ENCODE data around the gene KIF17. TPM values are rescaled to one million over a fixed set of nuclear protein-coding genes. Genes with fewer than 3 reads are reported as not detected.

The KIF17 gene
- total RNA-seq, 1 donor from 2014 or later, result 3.3 TPM

DNA sequence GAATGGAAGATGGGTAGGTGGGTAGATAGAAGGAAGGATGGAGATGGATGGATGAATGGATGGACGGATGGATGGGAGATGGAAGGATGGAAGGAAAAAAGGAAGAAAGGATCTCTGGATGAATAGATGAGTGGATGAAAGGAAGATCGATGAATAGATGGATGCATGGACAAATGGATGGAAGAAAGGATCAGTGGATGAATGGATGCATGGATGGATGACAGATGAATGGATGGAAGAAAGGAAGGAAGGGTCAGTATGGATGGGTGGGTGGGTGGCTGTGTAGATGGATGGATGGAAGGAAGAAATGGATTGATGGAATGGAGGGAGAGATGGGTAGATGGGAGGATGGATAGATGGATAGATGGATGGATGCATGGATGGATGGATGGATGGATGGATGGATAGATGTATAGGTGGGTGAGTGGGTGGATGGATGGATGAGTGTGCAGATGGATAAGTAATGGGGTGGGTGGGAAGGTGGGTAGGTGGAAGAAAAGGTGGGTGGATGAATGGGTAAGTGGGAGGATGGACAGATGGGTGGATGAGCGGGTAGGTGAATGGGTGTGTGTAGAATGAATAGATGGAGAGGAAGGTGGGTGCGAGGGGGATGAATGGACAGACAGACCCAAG is 14.6 kb downstream of the KIF17 start:
- TF ChIP-seq, protein P1, sequence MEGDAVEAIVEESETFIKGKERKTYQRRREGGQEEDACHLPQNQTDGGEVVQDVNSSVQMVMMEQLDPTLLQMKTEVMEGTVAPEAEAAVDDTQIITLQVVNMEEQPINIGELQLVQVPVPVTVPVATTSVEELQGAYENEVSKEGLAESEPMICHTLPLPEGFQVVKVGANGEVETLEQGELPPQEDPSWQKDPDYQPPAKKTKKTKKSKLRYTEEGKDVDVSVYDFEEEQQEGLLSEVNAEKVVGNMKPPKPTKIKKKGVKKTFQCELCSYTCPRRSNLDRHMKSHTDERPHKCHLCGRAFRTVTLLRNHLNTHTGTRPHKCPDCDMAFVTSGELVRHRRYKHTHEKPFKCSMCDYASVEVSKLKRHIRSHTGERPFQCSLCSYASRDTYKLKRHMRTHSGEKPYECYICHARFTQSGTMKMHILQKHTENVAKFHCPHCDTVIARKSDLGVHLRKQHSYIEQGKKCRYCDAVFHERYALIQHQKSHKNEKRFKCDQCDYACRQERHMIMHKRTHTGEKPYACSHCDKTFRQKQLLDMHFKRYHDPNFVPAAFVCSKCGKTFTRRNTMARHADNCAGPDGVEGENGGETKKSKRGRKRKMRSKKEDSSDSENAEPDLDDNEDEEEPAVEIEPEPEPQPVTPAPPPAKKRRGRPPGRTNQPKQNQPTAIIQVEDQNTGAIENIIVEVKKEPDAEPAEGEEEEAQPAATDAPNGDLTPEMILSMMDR (conservative IDR thresholded peaks at IDR 0.05; ENCODE audit: low read depth, low read length), result no peak

DNA sequence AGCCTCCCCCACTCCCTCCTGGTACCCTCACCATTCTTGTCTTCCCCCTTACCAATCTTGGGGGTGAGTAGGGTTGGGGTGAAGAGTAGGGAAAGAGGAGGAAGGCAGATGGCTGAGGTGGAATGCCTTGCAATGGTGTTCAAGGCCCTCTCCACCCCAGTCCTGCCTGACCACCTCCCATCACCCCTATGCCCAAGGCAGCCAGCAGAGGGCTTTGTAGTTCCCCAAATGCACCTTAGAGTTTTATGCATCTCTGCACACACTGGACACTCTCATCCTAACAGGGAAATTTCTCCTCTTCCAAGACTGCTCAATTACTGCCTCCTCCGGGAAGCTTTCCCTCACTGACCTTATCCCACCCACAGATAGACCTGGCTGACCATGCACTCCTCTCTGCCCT is 15.4 kb downstream of the KIF17 start:
- no peak for DNase-seq (ENCODE audit: low read depth)
- TF ChIP-seq, protein P1 (conservative IDR thresholded peaks at IDR 0.05; ENCODE audit: low read depth, low read length), result peak; percentile 54
- no peak overlapping the region for H3K4me3 ChIP-seq (ENCODE audit: low read depth, low read length)

More for the DNA sequence above, 14.6 kb downstream of the KIF17 start:
- no peak for DNase-seq (ENCODE audit: low read depth)
- H3K4me3 ChIP-seq (ENCODE audit: low read depth, low read length), result no peak overlapping the region

DNA sequence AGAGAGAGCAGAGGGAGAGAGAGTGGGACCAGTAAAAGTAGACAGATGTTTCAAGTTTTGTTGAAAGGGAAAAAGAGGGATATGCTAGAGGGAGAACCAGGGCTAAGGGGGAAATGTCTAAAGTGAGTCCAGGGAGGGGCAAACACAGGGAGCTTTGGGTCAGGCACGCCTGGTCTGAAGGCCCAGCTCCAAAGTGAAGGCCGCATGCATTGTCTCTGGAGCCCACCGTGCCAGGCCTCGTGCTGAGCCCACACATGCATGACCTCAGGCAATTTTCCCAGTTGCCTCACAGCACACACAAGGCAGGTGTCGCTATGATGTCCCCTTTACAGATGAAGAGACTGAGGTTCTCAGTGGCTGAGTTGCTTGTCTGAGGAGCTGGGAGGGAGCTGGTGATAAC is 16.0 kb downstream of the KIF17 start:
- no peak overlapping the region for H3K4me3 ChIP-seq (ENCODE audit: low read depth, low read length)
- TF ChIP-seq, protein P1 (conservative IDR thresholded peaks at IDR 0.05; ENCODE audit: low read depth, low read length), result no peak
- no peak for DNase-seq (ENCODE audit: low read depth)

DNA sequence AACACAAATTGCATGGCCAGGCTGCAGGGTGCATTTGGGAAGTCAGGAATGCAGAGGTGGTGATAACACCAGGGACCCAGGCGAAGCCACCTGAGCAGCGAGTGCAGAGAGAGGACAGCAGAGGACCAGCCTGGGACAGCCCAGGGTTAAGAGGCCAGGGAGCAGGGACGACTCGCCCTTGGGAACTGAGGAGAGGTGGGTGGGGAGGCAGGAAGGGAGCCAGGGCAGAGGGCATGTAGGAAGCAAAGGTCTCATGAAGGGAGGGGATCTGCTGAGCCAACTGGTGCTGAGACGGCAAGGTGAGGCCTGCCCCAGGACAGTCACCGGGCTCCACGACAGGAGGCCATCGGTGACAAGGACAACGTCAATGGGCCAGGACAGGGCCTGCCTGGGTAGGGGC is 16.4 kb downstream of the KIF17 start:
- TF ChIP-seq, protein P1 (conservative IDR thresholded peaks at IDR 0.05; ENCODE audit: low read depth, low read length), result no peak

DNA sequence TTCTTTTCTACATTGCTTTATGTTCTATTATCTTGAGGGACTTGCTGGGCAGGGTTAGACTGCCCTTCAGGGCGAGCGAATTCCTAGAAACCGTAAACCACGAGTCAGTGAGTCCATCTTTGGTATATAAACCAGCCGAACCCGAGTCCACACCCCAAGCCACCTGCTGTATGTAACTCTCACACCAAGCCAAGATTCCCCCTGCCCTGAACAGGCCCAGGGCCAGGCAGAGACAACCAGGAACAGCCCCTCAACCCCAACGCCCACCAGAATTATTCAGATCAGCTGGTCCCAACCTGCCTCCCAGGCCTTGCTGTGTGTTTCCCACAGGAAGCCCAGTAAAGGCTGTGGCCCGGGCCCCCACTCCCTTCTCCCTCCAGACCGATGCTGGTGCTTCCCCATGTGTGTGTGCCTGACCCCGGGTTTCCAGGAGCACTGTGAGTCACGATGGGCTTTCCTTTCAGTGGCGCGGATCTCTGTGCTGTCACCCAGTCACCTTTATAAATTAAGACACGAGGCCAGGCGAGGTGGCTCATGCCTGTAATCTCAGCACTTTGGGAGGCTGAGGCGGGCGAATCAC is 17.1 kb downstream of the KIF17 start:
- TF ChIP-seq, protein P1 (conservative IDR thresholded peaks at IDR 0.05; ENCODE audit: low read depth, low read length), result no peak
- DNase-seq (ENCODE audit: low read depth), result no peak
- H3K4me3 ChIP-seq (ENCODE audit: low read depth, low read length), result no peak overlapping the region

More for the DNA sequence above, 16.4 kb downstream of the KIF17 start:
- H3K4me3 ChIP-seq (ENCODE audit: low read depth, low read length), result no peak overlapping the region
- DNase-seq (ENCODE audit: low read depth), result no peak

DNA sequence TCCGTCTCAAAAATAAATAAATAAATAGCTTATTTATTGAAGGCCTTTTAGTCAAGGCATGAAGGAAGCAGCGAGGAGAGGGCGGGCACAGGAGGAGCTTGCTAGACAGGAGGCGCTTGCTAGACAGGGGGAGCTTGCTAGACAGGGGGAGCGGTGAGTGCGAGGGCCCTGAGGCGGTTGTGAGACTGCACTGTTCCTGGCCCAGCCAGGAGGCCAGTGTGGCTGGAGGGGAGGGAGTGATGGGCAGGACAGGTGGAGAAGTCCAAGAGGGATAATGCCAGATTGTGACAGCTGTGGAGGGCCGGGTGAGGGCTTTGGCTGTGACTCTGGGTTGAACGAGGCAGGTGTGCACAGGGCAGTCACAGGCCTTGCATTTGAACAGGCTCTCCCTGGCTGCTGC is 18.2 kb downstream of the KIF17 start:
- TF ChIP-seq, protein P1 (conservative IDR thresholded peaks at IDR 0.05; ENCODE audit: low read depth, low read length), result no peak
- DNase-seq (ENCODE audit: low read depth), result no peak
- no peak overlapping the region for H3K4me3 ChIP-seq (ENCODE audit: low read depth, low read length)
